GM12878 (cell line): ENCODE data around the gene REN. TPM values are rescaled to one million over a fixed set of nuclear protein-coding genes. Genes with fewer than 3 reads are reported as not detected.

ENCODE experiments used
- ATAC-seq: fragments of 200-7000 bp; cut with Tn5 transposase; 3 replicates; pipeline ENCODE4 v1.9.1; 2020; ENCODE audit warnings: mild to moderate bottlenecking, moderate library complexity
- BruUV-seq: library from RNA; stranded (reverse); fragments of 400-500 nt; replicated peaks from 2 replicates; lab custom pipeline; 2021; lab: Mats Ljungman, UMichigan
- CTCF ChIA-PET: fragments of 300-600 bp; sonication (Branson Sonifier 250); formaldehyde crosslinking; extraction: SDS; loops from one replicate; lab custom pipeline; 2021; ENCODE audit warnings: inconsistent platforms; lab: Yijun Ruan, JAX
- POLR2A ChIA-PET: fragments of 350-600 bp; formaldehyde crosslinking; extraction: SDS; loops from one replicate; lab custom pipeline; 2021; ENCODE audit warnings: inconsistent platforms; lab: Charles Lee
- RAD21 ChIA-PET: fragments of 300-600 bp; sonication (Branson Sonifier 250); formaldehyde crosslinking; loops from one replicate; lab custom pipeline; 2023; ENCODE audit warnings: antibody characterized with exemption; ENCODE audit not compliant: unreplicated experiment; lab: Charles Lee
- SMC1A ChIA-PET: fragments of 300-600 bp; sonication (Branson Sonifier 250); formaldehyde crosslinking; loops from one replicate; lab custom pipeline; 2023; ENCODE audit not compliant: unreplicated experiment, uncharacterized antibody; lab: Charles Lee
- DNase-seq: peaks from one replicate; pipeline ENCODE4 v3.0.0-alpha.2; 2011; ENCODE audit warnings: low read depth, low spot score
- FAIRE-seq: peaks from 3 replicates; lab custom pipeline; 2011; peaks lifted over from hg19 to GRCh38; lab: Jason Lieb, UNC
- H2AFZ ChIP-seq: 2 replicates; pipeline ENCODE4 v1.6.0; 2011; ENCODE audit warnings: low read depth, low read length, control low read depth; ENCODE audit not compliant: control insufficient read depth
- H3K27ac ChIP-seq: 2 replicates; pipeline ENCODE4 v1.5.1; 2011; ENCODE audit warnings: control low read depth; ENCODE audit not compliant: control insufficient read depth, insufficient read depth
- H3K27me3 ChIP-seq, 2 experiments: replicated peaks in 1 of 2; 2 replicates each; pipeline versions ENCODE4 v1.6.0 to v1.6.1; 2011; ENCODE audit warnings: low read length in 1 of 2; ENCODE audit not compliant: control insufficient read depth in 2 of 2, insufficient read depth in 2 of 2
- H3K36me3 ChIP-seq, 2 experiments: 2 replicates each; pipeline ENCODE4 v1.5.1; 2011; ENCODE audit warnings: low read length in 1 of 2; ENCODE audit not compliant: control insufficient read depth in 2 of 2, insufficient read depth in 2 of 2
- H3K4me1 ChIP-seq: 2 replicates; pipeline ENCODE4 v1.6.1; 2011; ENCODE audit warnings: mild to moderate bottlenecking, low read length, moderate library complexity, mixed read lengths; ENCODE audit not compliant: control insufficient read depth, insufficient read depth
- H3K4me2 ChIP-seq: 2 replicates; pipeline ENCODE4 v1.6.0; 2011; ENCODE audit warnings: control low read depth; ENCODE audit not compliant: control insufficient read depth, insufficient read depth
- H3K4me3 ChIP-seq: fragments of 200-600 bp; sonication (generic); 2 replicates; pipeline ENCODE4 v1.5.1; 2016
- H3K79me2 ChIP-seq: 2 replicates; pipeline ENCODE4 v1.6.0; 2011; ENCODE audit warnings: low read length; ENCODE audit not compliant: control insufficient read depth, insufficient read depth
- H3K9ac ChIP-seq: 2 replicates; pipeline ENCODE4 v1.8.0; 2011; ENCODE audit warnings: low read length, control low read depth, mixed read lengths; ENCODE audit not compliant: control insufficient read depth, insufficient read depth
- H3K9me3 ChIP-seq: replicated peaks from 3 replicates; pipeline ENCODE4 v1.5.1; 2011; ENCODE audit warnings: mild to moderate bottlenecking, low read length; ENCODE audit not compliant: control insufficient read depth, insufficient read depth
- H4K20me1 ChIP-seq: 2 replicates; pipeline ENCODE4 v1.6.0; 2011; ENCODE audit not compliant: control insufficient read depth, insufficient read depth
- BACH1 ChIP-seq: fragments of 450-650 bp; IDR thresholded peaks from 2 replicates; pipeline ENCODE4 v1.6.1; 2017; ENCODE audit warnings: mild to moderate bottlenecking, borderline replicate concordance
- BHLHE40 ChIP-seq, 2 experiments: fragments of 450-650 bp in 1 of 2; IDR thresholded peaks; 2 replicates each; pipeline ENCODE4 v1.6.1; 2011 to 2017; ENCODE audit warnings: low read depth in 2 of 2, borderline replicate concordance in 1 of 2, improper control_type of control experiment in 1 of 2, low read length in 1 of 2, mild to moderate bottlenecking in 1 of 2
- CHD1 ChIP-seq: IDR thresholded peaks from 2 replicates; pipeline ENCODE4 v1.6.1; 2012; ENCODE audit warnings: low read depth, low read length, improper control_type of control experiment
- CREM ChIP-seq: IDR thresholded peaks from 2 replicates; pipeline ENCODE4 v1.6.1; 2014; ENCODE audit warnings: antibody characterized with exemption, low read depth
- EGR1 ChIP-seq, 2 experiments: IDR thresholded peaks; 1 replicate in 1 of 2; 2 replicates in 1 of 2; pipeline ENCODE4 v1.6.1; 2011 to 2012; ENCODE audit warnings: low read depth in 2 of 2, low read length in 2 of 2, borderline replicate concordance in 1 of 2, mild to moderate bottlenecking in 1 of 2, moderate library complexity in 1 of 2
- EP300 ChIP-seq, 2 experiments: fragments of 150-350 bp in 1 of 2; IDR thresholded peaks; 2 replicates each; pipeline ENCODE4 v1.6.1; 2011 to 2012; ENCODE audit warnings: low read depth in 2 of 2, low read length in 2 of 2, borderline replicate concordance in 1 of 2, improper control_type of control experiment in 1 of 2, inconsistent platforms in 1 of 2; ENCODE audit not compliant: control insufficient read depth in 1 of 2
- KDM1A ChIP-seq: fragments of 200-600 bp; sonication (generic); IDR thresholded peaks from 2 replicates; pipeline ENCODE4 v1.6.1; 2016; ENCODE audit warnings: borderline replicate concordance
- NBN ChIP-seq: fragments of 450-650 bp; IDR thresholded peaks from 2 replicates; pipeline ENCODE4 v1.6.1; 2016
- RAD21 ChIP-seq: IDR thresholded peaks from 2 replicates; pipeline ENCODE4 v1.6.1; 2011; ENCODE audit warnings: mild to moderate bottlenecking, low read depth, low read length, moderate library complexity; ENCODE audit not compliant: insufficient read depth
- RB1 ChIP-seq: fragments of 450-650 bp; formaldehyde crosslinking; IDR thresholded peaks from 2 replicates; pipeline ENCODE4 v1.6.1; 2017; ENCODE audit warnings: mild to moderate bottlenecking, borderline replicate concordance
- SIX5 ChIP-seq: IDR thresholded peaks from 2 replicates; pipeline ENCODE4 v1.6.1; 2011; ENCODE audit warnings: mild to moderate bottlenecking, low read depth, low read length, moderate library complexity; ENCODE audit not compliant: severe bottlenecking
- SMC3 ChIP-seq: IDR thresholded peaks from 2 replicates; pipeline ENCODE4 v1.6.1; 2011; ENCODE audit warnings: low read length, improper control_type of control experiment, borderline replicate concordance
- SPI1 ChIP-seq: IDR thresholded peaks from 2 replicates; pipeline ENCODE4 v1.6.1; 2011; ENCODE audit warnings: low read depth, mild to moderate bottlenecking, low read length, moderate library complexity, borderline replicate concordance; ENCODE audit not compliant: insufficient read depth
- TAF1 ChIP-seq: IDR thresholded peaks from 2 replicates; pipeline ENCODE4 v1.6.1; 2011; ENCODE audit warnings: mild to moderate bottlenecking, low read depth, low read length, borderline replicate concordance
- YY1 ChIP-seq: IDR thresholded peaks from 2 replicates; pipeline ENCODE4 v1.6.1; 2011; ENCODE audit warnings: low read depth, mild to moderate bottlenecking, low read length
- WGBS: methylation state at CpG from one replicate; pipeline ENCODE4 v1.1.6; 2016; ENCODE audit warnings: low lambda C conversion rate; ENCODE audit not compliant: insufficient replicate concordance, insufficient coverage; ENCODE audit errors: missing lambda C conversion rate; 5-methylcytosine and 5-hydroxymethylcytosine counted together
- in situ Hi-C: fragments of 300-500 bp; cut with MboI; formaldehyde crosslinking; loops from 9 replicates; pipeline ENCODE4 v1.14.3; 2018; ENCODE audit warnings: mixed read lengths
- intact Hi-C: fragments of 100-400 bp; cut with micrococcal nuclease; formaldehyde crosslinking; loops from one replicate; pipeline ENCODE4 v1.14.2; 2022; ENCODE audit not compliant: unreplicated experiment
- polyA plus RNA-seq, 11 experiments: library from polyadenylated mRNA; depleted of rRNA in 4 of 11; unstranded in 6 of 11; stranded (reverse) in 5 of 11; fragments of >200 nt; fragmentation: Nextera tagmentation in 4 of 11; fragmentation: Illumina TruSeq in 1 of 11; extraction: Ambion mirVana in 4 of 11; extraction: Trizol in 1 of 11; gene quantifications; 1 replicate in 1 of 11; 2 replicates in 10 of 11; pipeline versions ENCODE4 v1.2.1 to v1.2.3, GENCODE V29; 2011 to 2016; ENCODE audit warnings: inconsistent platforms in 2 of 11, missing spikeins in 2 of 11, low read depth in 1 of 11
- total RNA-seq, 4 experiments: library from RNA; depleted of rRNA in 3 of 4; stranded (reverse); fragments of >200 nt in 3 of 4; fragmentation: Illumina TruSeq in 1 of 4; extraction: Trizol in 1 of 4; gene quantifications; 2 replicates each; pipeline versions ENCODE4 v1.2.1 to v1.2.3, GENCODE V29; 2013 to 2021
- TF ChIP-seq, protein P1 (sequence below): fragments of 450-650 bp; IDR thresholded peaks from 2 replicates; pipeline ENCODE4 v1.6.1; 2016; ENCODE audit warnings: mild to moderate bottlenecking
- TF ChIP-seq, protein P2 (sequence below): IDR thresholded peaks from 2 replicates; pipeline ENCODE4 v1.6.1; 2011; ENCODE audit warnings: mild to moderate bottlenecking, low read depth, low read length, moderate library complexity; ENCODE audit not compliant: insufficient replicate concordance
- TF ChIP-seq, protein P3 (sequence below), 3 experiments: IDR thresholded peaks in 2 of 3; conservative IDR thresholded peaks in 1 of 3; 2 replicates each; pipeline ENCODE4 v1.5.1; 2011; ENCODE audit warnings: low read depth in 3 of 3, low read length in 3 of 3, mild to moderate bottlenecking in 3 of 3, control low read depth in 2 of 3, moderate library complexity in 2 of 3, inconsistent platforms in 1 of 3, mixed read lengths in 1 of 3; ENCODE audit not compliant: control insufficient read depth in 2 of 3, insufficient read depth in 1 of 3; ENCODE audit errors: extremely low read depth in 1 of 3

Gene REN
- total and polyA plus RNA-seq, 10 of the 15 experiments (the other 5 are each of a cell fraction or from before 2014, with no cell fraction given) = not detected

DNA sequence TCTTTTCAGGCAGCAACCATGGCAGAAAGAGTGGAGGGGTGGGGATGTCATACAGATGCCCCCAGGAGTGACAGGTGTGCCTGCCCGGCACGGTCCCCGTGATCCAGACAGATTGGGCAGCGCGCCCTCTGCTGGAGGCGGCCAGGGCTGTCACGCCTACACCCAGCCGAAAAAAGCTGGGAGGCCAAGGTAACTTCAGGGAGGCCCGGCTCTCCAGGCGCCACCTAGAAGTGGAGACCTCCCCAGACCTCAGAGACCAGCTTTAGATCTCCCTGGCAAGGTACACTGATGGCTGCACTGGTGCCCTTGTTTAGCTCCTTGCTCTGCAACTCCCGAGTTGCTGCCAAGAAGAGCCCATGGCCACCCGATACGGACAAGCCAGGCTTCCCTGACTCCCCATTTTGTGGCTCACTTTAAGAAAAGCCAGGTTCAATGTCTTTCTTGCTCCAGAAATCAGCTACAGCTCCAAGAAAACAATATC is 41.0 kb upstream of the REN start:
- no peak overlapping the region for H3K9ac ChIP-seq
- H3K9me3 ChIP-seq = no peaks in the 10 kb centered on the region
- no peaks in the 10 kb centered on the region for H3K36me3 ChIP-seq
- no peak overlapping the region for H2AFZ ChIP-seq
- H3K4me1 ChIP-seq = no peaks in the 10 kb centered on the region
- POLR2A ChIA-PET = no interaction called here
- FAIRE-seq (peak; percentile 86), ATAC-seq (peak; percentile 98), DNase-seq (no peak)
- in situ Hi-C loops (loop anchor here (5.0 kb wide), 1 partner anchor 40 kb away; the partner anchor contains the start of gene REN), intact Hi-C loops (loop anchor here (1.0 to 5.0 kb wide), 2 partner anchors 45 to 155 kb away; no protein-coding TSS in a partner anchor)
- TF ChIP-seq SPI1 (no peak), NBN (no peak), RB1 (peak; percentile 40; the same call in 1 of the 2 replicates), KDM1A (no peak), YY1 (peak; percentile 51; the same call in 1 of the 2 replicates), BACH1 (no peak), RAD21 (peak; percentile 52), EP300 (IDR thresholded peaks at IDR 0.05; ENCODE audit: borderline replicate concordance in 1 of 2, control insufficient read depth in 1 of 2, low read depth in 2 of 2, low read length in 2 of 2) (no peak), SIX5 (no peak), TAF1 (no peak), CREM (no peak), SMC3 (peak; percentile 76), CHD1 (no peak), EGR1 (IDR thresholded peaks at IDR 0.05; ENCODE audit: borderline replicate concordance in 1 of 2, low read depth in 2 of 2, low read length in 2 of 2) (0 out of 3 replicates have a peak, but pooled peaks of 1 of the 2 experiments have one; percentile 30), BHLHE40 (IDR thresholded peaks at IDR 0.05; ENCODE audit: borderline replicate concordance in 1 of 2, low read depth in 2 of 2, low read length in 1 of 2) (peak; percentile 13 to 65; a peak in 1 of 4 replicates)
- TF ChIP-seq, protein P1, sequence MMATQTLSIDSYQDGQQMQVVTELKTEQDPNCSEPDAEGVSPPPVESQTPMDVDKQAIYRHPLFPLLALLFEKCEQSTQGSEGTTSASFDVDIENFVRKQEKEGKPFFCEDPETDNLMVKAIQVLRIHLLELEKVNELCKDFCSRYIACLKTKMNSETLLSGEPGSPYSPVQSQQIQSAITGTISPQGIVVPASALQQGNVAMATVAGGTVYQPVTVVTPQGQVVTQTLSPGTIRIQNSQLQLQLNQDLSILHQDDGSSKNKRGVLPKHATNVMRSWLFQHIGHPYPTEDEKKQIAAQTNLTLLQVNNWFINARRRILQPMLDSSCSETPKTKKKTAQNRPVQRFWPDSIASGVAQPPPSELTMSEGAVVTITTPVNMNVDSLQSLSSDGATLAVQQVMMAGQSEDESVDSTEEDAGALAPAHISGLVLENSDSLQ = peak; percentile 81
- TF ChIP-seq, protein P2, sequence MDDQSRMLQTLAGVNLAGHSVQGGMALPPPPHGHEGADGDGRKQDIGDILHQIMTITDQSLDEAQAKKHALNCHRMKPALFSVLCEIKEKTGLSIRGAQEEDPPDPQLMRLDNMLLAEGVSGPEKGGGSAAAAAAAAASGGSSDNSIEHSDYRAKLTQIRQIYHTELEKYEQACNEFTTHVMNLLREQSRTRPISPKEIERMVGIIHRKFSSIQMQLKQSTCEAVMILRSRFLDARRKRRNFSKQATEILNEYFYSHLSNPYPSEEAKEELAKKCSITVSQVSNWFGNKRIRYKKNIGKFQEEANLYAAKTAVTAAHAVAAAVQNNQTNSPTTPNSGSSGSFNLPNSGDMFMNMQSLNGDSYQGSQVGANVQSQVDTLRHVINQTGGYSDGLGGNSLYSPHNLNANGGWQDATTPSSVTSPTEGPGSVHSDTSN = peak; percentile 38
- TF ChIP-seq, protein P3, sequence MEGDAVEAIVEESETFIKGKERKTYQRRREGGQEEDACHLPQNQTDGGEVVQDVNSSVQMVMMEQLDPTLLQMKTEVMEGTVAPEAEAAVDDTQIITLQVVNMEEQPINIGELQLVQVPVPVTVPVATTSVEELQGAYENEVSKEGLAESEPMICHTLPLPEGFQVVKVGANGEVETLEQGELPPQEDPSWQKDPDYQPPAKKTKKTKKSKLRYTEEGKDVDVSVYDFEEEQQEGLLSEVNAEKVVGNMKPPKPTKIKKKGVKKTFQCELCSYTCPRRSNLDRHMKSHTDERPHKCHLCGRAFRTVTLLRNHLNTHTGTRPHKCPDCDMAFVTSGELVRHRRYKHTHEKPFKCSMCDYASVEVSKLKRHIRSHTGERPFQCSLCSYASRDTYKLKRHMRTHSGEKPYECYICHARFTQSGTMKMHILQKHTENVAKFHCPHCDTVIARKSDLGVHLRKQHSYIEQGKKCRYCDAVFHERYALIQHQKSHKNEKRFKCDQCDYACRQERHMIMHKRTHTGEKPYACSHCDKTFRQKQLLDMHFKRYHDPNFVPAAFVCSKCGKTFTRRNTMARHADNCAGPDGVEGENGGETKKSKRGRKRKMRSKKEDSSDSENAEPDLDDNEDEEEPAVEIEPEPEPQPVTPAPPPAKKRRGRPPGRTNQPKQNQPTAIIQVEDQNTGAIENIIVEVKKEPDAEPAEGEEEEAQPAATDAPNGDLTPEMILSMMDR (IDR thresholded peaks at IDR 0.05 in 2 of 3, conservative IDR thresholded peaks at IDR 0.05 in 1 of 3; ENCODE audit: control insufficient read depth in 2 of 3, extremely low read depth in 1 of 3, insufficient read depth in 1 of 3, low read depth in 3 of 3, low read length in 3 of 3) = peak; percentile 79 to 94 (median 90)
- no TSS peak for BruUV-seq
- H3K4me3 ChIP-seq = no peak overlapping the region
- H3K79me2 ChIP-seq = no peaks in the 10 kb centered on the region
- H3K27me3 ChIP-seq = peaks cover 0 to 8% of the 10 kb centered on the region in 2 experiments; a peak in 2 of 4 replicates
- CTCF ChIA-PET = interaction anchor here (0.7 to 3.6 kb wide), 36 partner anchors 9 to 640 kb away, joined by 3 to 74 read pairs (median 4); partner anchors contain the start of genes GOLT1A, PLEKHA6, REN and SNRPE
- RAD21 ChIA-PET = interaction anchor here (0.9 to 1.5 kb wide), 6 partner anchors 43 to 192 kb away, joined by 3 to 4 read pairs (median 4); partner anchors contain the start of gene PLEKHA6
- no peak overlapping the region for H3K4me2 ChIP-seq
- H3K27ac ChIP-seq = no peak overlapping the region
- 15% methylated on average over 13 of the region's 13 CpGs for WGBS
- SMC1A ChIA-PET = interaction anchor here (0.7 to 3.5 kb wide), 8 partner anchors 9 to 335 kb away, joined by 3 to 27 read pairs (median 4); no protein-coding TSS in a partner anchor
- no peaks in the 10 kb centered on the region for H4K20me1 ChIP-seq
